ENCODE results near the gene MKRN2OS.

MKRN2OS gene

DNA sequence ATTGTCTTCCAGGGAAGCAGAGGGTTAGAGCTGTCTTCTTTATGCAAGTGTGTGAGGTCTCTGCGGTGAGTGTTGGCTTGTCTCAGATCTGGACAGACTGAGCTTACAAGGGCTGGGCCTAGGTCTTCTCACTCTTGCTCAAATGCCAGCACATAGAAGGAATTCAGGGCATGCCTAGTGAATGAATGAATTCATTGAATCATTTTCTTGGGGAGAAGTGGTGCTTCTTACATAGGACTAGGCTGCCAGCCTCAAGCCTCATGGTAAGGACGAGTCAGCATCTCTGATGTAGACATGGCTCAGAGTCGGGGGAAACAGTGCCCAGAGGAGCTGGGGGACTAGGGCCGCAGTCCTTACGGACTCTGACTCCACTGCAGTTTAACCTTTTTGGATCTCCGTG is 28.8 kb upstream of the MKRN2OS start:
- Histone ChIP-seq H4K20me1 (ENCODE audit: insufficient read depth) (no peaks in the 10 kb centered on the region), H3K27ac (no peak overlapping the region), H3K9ac (no peak overlapping the region), H3K4me3 (IDR thresholded peaks at IDR 0.05; ENCODE audit: insufficient read depth, low read depth, low read length) (no peak overlapping the region), H3K4me2 (no peak overlapping the region), H3K79me2 (ENCODE audit: insufficient read depth, low read depth) (no peaks in the 10 kb centered on the region), H2AFZ (ENCODE audit: low read depth) (no peak overlapping the region), H3K36me3 (ENCODE audit: insufficient read depth) (no peaks in the 10 kb centered on the region), H3K4me1 (ENCODE audit: low read depth, poor library complexity, severe bottlenecking) (no peaks in the 10 kb centered on the region), H3K27me3 (ENCODE audit: insufficient read depth, low read depth) (no peaks in the 10 kb centered on the region)
- TF ChIP-seq, protein P1, sequence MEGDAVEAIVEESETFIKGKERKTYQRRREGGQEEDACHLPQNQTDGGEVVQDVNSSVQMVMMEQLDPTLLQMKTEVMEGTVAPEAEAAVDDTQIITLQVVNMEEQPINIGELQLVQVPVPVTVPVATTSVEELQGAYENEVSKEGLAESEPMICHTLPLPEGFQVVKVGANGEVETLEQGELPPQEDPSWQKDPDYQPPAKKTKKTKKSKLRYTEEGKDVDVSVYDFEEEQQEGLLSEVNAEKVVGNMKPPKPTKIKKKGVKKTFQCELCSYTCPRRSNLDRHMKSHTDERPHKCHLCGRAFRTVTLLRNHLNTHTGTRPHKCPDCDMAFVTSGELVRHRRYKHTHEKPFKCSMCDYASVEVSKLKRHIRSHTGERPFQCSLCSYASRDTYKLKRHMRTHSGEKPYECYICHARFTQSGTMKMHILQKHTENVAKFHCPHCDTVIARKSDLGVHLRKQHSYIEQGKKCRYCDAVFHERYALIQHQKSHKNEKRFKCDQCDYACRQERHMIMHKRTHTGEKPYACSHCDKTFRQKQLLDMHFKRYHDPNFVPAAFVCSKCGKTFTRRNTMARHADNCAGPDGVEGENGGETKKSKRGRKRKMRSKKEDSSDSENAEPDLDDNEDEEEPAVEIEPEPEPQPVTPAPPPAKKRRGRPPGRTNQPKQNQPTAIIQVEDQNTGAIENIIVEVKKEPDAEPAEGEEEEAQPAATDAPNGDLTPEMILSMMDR (conservative IDR thresholded peaks at IDR 0.05; ENCODE audit: low read depth, low read length) = no peak

DNA sequence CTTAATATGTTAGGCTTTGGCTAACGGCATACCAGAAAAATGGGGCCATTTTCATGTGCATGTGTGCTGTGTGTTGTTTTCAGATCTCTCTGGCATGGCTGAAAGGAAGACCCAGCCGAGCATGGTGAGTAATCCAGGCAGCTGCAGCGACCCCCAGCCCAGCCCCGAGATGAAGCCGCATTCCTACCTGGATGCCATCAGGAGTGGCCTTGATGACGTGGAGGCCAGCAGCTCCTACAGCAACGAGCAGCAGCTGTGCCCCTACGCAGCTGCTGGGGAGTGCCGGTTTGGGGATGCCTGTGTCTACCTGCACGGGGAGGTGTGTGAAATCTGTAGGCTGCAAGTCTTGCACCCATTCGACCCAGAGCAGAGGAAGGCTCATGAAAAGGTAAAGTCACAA is 26.7 kb upstream of the MKRN2OS start:
- Histone ChIP-seq H3K27ac (no peak overlapping the region), H3K27me3 (ENCODE audit: insufficient read depth, low read depth) (no peaks in the 10 kb centered on the region), H3K79me2 (ENCODE audit: insufficient read depth, low read depth) (peaks cover 12% of the 10 kb centered on the region; the same call in 1 of the 2 replicates), H3K4me3 (IDR thresholded peaks at IDR 0.05; ENCODE audit: insufficient read depth, low read depth, low read length) (no peak overlapping the region), H4K20me1 (ENCODE audit: insufficient read depth) (no peaks in the 10 kb centered on the region), H3K4me1 (ENCODE audit: low read depth, poor library complexity, severe bottlenecking) (no peaks in the 10 kb centered on the region), H3K9ac (no peak overlapping the region), H3K36me3 (ENCODE audit: insufficient read depth) (no peaks in the 10 kb centered on the region), H3K4me2 (no peak overlapping the region), H2AFZ (ENCODE audit: low read depth) (no peak overlapping the region)
- TF ChIP-seq, protein P1 (conservative IDR thresholded peaks at IDR 0.05; ENCODE audit: low read depth, low read length) = no peak

DNA sequence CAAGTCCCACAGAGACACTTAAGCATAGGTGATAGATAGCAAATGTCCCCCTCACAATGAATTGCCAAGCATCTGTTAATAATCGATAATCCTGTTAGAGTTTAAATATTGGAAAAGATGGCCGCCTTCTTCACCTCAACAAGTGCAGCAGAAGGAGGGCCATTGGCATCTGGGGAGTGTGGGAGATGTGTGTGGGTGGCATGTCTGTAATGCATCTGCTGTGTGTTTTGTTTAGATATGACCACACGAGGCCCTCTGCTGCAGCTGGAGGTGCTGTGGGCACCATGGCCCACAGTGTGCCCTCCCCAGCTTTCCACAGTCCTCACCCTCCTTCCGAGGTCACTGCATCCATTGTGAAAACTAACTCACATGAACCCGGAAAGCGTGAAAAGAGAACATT is 24.5 kb upstream of the MKRN2OS start:
- Histone ChIP-seq H3K36me3 (ENCODE audit: insufficient read depth) (no peaks in the 10 kb centered on the region), H3K4me3 (IDR thresholded peaks at IDR 0.05; ENCODE audit: insufficient read depth, low read depth, low read length) (no peak overlapping the region)

DNA sequence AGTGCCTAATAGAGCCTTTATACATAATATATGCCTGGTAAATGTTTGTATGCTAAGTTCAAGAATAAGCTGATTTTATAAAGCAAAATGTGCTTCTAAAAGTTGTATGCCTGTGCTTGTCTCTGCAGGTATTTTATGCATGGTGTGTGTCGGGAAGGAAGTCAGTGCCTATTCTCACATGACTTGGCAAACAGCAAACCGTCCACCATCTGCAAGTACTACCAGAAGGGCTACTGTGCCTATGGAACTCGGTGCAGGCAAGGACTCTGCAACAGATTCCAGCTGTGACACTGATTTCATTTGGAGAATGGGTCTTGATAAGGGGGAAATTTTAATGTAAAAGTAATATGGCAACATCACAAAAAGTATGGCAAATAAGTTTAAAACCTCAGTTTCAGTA is 23.4 kb upstream of the MKRN2OS start:
- Histone ChIP-seq H3K4me3 (IDR thresholded peaks at IDR 0.05; ENCODE audit: insufficient read depth, low read depth, low read length) (no peak overlapping the region), H3K79me2 (ENCODE audit: insufficient read depth, low read depth) (peaks cover 45% of the 10 kb centered on the region; the same call in 1 of the 2 replicates), H3K9ac (no peak overlapping the region), H3K27ac (no peak overlapping the region), H3K27me3 (ENCODE audit: insufficient read depth, low read depth) (no peaks in the 10 kb centered on the region), H3K36me3 (ENCODE audit: insufficient read depth) (no peaks in the 10 kb centered on the region), H4K20me1 (ENCODE audit: insufficient read depth) (no peaks in the 10 kb centered on the region), H3K4me1 (ENCODE audit: low read depth, poor library complexity, severe bottlenecking) (peaks cover 11% of the 10 kb centered on the region), H2AFZ (ENCODE audit: low read depth) (no peak overlapping the region), H3K4me2 (no peak overlapping the region)
- TF ChIP-seq, protein P1 (conservative IDR thresholded peaks at IDR 0.05; ENCODE audit: low read depth, low read length) = no peak

More for the DNA sequence above, 24.5 kb upstream of the MKRN2OS start:
- H4K20me1 ChIP-seq (ENCODE audit: insufficient read depth) = no peaks in the 10 kb centered on the region
- H3K9ac ChIP-seq = no peak overlapping the region
- H3K27me3 ChIP-seq (ENCODE audit: insufficient read depth, low read depth) = no peaks in the 10 kb centered on the region
- H3K4me2 ChIP-seq = no peak overlapping the region
- TF ChIP-seq, protein P1 (conservative IDR thresholded peaks at IDR 0.05; ENCODE audit: low read depth, low read length) = no peak
- H3K4me1 ChIP-seq (ENCODE audit: low read depth, poor library complexity, severe bottlenecking) = peaks cover 11% of the 10 kb centered on the region
- no peak overlapping the region for H2AFZ ChIP-seq (ENCODE audit: low read depth)
- peaks cover 34% of the 10 kb centered on the region; the same call in 1 of the 2 replicates for H3K79me2 ChIP-seq (ENCODE audit: insufficient read depth, low read depth)
- H3K27ac ChIP-seq = no peak overlapping the region
